ENCODE results near the gene MCRS1. TPM values are rescaled to one million over a fixed set of nuclear protein-coding genes. Genes with fewer than 3 reads are reported as not detected.

The MCRS1 gene
- total and polyA plus RNA-seq, 10 of the 15 experiments (the other 5 are each of a cell fraction or from before 2014, with no cell fraction given), result 34.3 to 82.8 (median 57.6) TPM

- H3K4me2 ChIP-seq (ENCODE audit: control insufficient read depth, insufficient read depth), result no peak overlapping the region
- H3K27me3 ChIP-seq (replicated peaks in 1 of 2; ENCODE audit: control insufficient read depth in 2 of 2, insufficient read depth in 2 of 2, low read length in 1 of 2), result 0 out of 4 replicates have a peak, but pooled peaks cover 0 to under 1% of the 10 kb centered on the region in 2 experiments
- in situ Hi-C loops (cut with MboI), result no loop called here
- CTCF ChIA-PET, result interaction anchor here (1.1 to 1.4 kb wide), 3 partner anchors 18 to 49 kb away, joined by 3 to 7 read pairs (median 4); no protein-coding TSS in a partner anchor
- peaks cover 0 to 6% of the 10 kb centered on the region in 2 experiments; a peak in 2 of 4 replicates for H3K36me3 ChIP-seq (ENCODE audit: control insufficient read depth in 2 of 2, insufficient read depth in 2 of 2, low read length in 1 of 2)
- RAD21 ChIA-PET (ENCODE audit: unreplicated experiment), result interaction anchor here (1.2 kb wide), 1 partner anchor 173 kb away, joined by 4 read pairs; no protein-coding TSS in a partner anchor
- SMC1A ChIA-PET (ENCODE audit: uncharacterized antibody, unreplicated experiment), result interaction anchor here (1.2 to 1.7 kb wide), 2 partner anchors 170 to 173 kb away, joined by 3 to 5 read pairs; no protein-coding TSS in a partner anchor
- BruUV-seq (replicated peaks), result no TSS peak
- TF ChIP-seq YBX1 (IDR thresholded peaks at IDR 0.05), result no peak
- H3K79me2 ChIP-seq (ENCODE audit: control insufficient read depth, insufficient read depth, low read length), result no peaks in the 10 kb centered on the region
- no peaks in the 10 kb centered on the region for H4K20me1 ChIP-seq (ENCODE audit: control insufficient read depth, insufficient read depth)
- H3K9me3 ChIP-seq (replicated peaks; ENCODE audit: control insufficient read depth, insufficient read depth, low read length), result no peaks in the 10 kb centered on the region
- H3K9ac ChIP-seq (ENCODE audit: control insufficient read depth, insufficient read depth, low read length), result no peak overlapping the region
- FAIRE-seq, result no peak
- H3K27ac ChIP-seq (ENCODE audit: control insufficient read depth, insufficient read depth), result no peak overlapping the region
- DNase-seq (ENCODE audit: low read depth, low spot score), result no peak
- H3K4me3 ChIP-seq, result no peak overlapping the region
- no peak overlapping the region for H2AFZ ChIP-seq (ENCODE audit: control insufficient read depth, low read depth, low read length)
- POLR2A ChIA-PET, result no interaction called here
- no peak for ATAC-seq
- intact Hi-C loops (cut with micrococcal nuclease; ENCODE audit: unreplicated experiment), result no loop called here
- H3K4me1 ChIP-seq (ENCODE audit: control insufficient read depth, insufficient read depth, low read length), result no peaks in the 10 kb centered on the region
- WGBS (ENCODE audit: insufficient coverage, insufficient replicate concordance, low lambda C conversion rate, missing lambda C conversion rate), result 84% methylated on average over 2 of the region's 2 CpGs
Observed at GRCh38 chr12:49531745-49532144, 36.2 kb downstream of the MCRS1 start.

- ATAC-seq, result peak; percentile 63
- Histone ChIP-seq H3K9ac (ENCODE audit: control insufficient read depth, insufficient read depth, low read length) (no peak overlapping the region), H3K27me3 (replicated peaks in 1 of 2; ENCODE audit: control insufficient read depth in 2 of 2, insufficient read depth in 2 of 2, low read length in 1 of 2) (no peaks in the 10 kb centered on the region), H3K36me3 (ENCODE audit: control insufficient read depth in 2 of 2, insufficient read depth in 2 of 2, low read length in 1 of 2) (peaks cover 12 to 15% of the 10 kb centered on the region in 2 experiments), H3K27ac (ENCODE audit: control insufficient read depth, insufficient read depth) (no peak overlapping the region), H3K79me2 (ENCODE audit: control insufficient read depth, insufficient read depth, low read length) (no peaks in the 10 kb centered on the region), H4K20me1 (ENCODE audit: control insufficient read depth, insufficient read depth) (no peaks in the 10 kb centered on the region), H3K9me3 (replicated peaks; ENCODE audit: control insufficient read depth, insufficient read depth, low read length) (no peaks in the 10 kb centered on the region), H3K4me1 (ENCODE audit: control insufficient read depth, insufficient read depth, low read length) (no peaks in the 10 kb centered on the region), H2AFZ (ENCODE audit: control insufficient read depth, low read depth, low read length) (no peak overlapping the region), H3K4me2 (ENCODE audit: control insufficient read depth, insufficient read depth) (no peak overlapping the region), H3K4me3 (no peak overlapping the region)
- intact Hi-C loops (cut with micrococcal nuclease; ENCODE audit: unreplicated experiment), result no loop called here
- no peak for DNase-seq (ENCODE audit: low read depth, low spot score)
- TF ChIP-seq BHLHE40 (IDR thresholded peaks at IDR 0.05; ENCODE audit: borderline replicate concordance in 1 of 2, low read depth in 2 of 2, low read length in 1 of 2) (no peak), IKZF2 (IDR thresholded peaks at IDR 0.05) (0 out of 4 replicates have a peak, but pooled peaks of 1 of the 2 experiments have one; percentile 14), RUNX3 (IDR thresholded peaks at IDR 0.05; ENCODE audit: low read length) (no peak), SPI1 (IDR thresholded peaks at IDR 0.05; ENCODE audit: borderline replicate concordance, insufficient read depth, low read depth, low read length) (peak; percentile 92)
- in situ Hi-C loops (cut with MboI), result no loop called here
- SMC1A ChIA-PET (ENCODE audit: uncharacterized antibody, unreplicated experiment), result interaction anchor here (1.4 to 33.2 kb wide), 2 partner anchors 25 to 168 kb away, joined by 3 to 740 read pairs; partner anchors contain the start of gene SPATS2
- BruUV-seq (replicated peaks), result no TSS peak
- WGBS (ENCODE audit: insufficient coverage, insufficient replicate concordance, low lambda C conversion rate, missing lambda C conversion rate), result 93% methylated on average over 1 of the region's 1 CpG
- POLR2A ChIA-PET, result interaction anchor here (0.6 to 0.7 kb wide), 2 partner anchors 26 to 194 kb away, joined by 5 read pairs; no protein-coding TSS in a partner anchor
- RAD21 ChIA-PET (ENCODE audit: unreplicated experiment), result interaction anchor here (0.7 kb wide), 1 partner anchor 19 kb away, joined by 4 read pairs; no protein-coding TSS in a partner anchor
- no peak for FAIRE-seq
- CTCF ChIA-PET, result interaction anchor here (1.3 to 2.1 kb wide), 2 partner anchors 21 to 171 kb away, joined by 3 to 10 read pairs; no protein-coding TSS in a partner anchor
Observed at GRCh38 chr12:49529414-49529813, 38.5 kb downstream of the MCRS1 start.

Measured in GM12878 (cell line).